ENCODE results near the gene FITM1.
A peak's percentile ranks its signal among the peaks of the same experiment; 100 is the strongest.

GRCh38 chr14:24093901-24094840, 36.3 kb upstream of the FITM1 start, which contains the start of gene PCK2:
- TF ChIP-seq CTCF (conservative IDR thresholded peaks at IDR 0.05 in 1 of 2, IDR thresholded peaks at IDR 0.05 in 1 of 2; ENCODE audit: low read depth in 1 of 2, low read length in 2 of 2) (peak in 1 of 2 donors; percentile 26), EZH2 (IDR thresholded peaks at IDR 0.05; ENCODE audit: low read length, missing control alignments) (no peak)

Measured in fibroblast of lung (primary cell).